Dermis blood vessel endothelial cell (primary cell): ENCODE measurements around the gene NIPBL. TPM values are rescaled to one million over a fixed set of nuclear protein-coding genes. Genes with fewer than 3 reads are reported as not detected.
"Not testable (repeated sequence)": the region's sequence is repeated elsewhere in the genome, so short reads cannot be mapped to it uniquely, and the experiment has no call there.

Source experiments
- DNase-seq: peaks from one replicate; pipeline ENCODE4 v3.0.0; 2010
- total RNA-seq: library from RNA; depleted of rRNA; stranded (reverse); fragments of >200 nt; gene quantifications from 2 replicates; pipeline ENCODE4 v1.2.3, GENCODE V29; 2014

The NIPBL gene
- total RNA-seq, 1 donor from 2014 or later = 29.3 TPM

GRCh38 chr5:37037840-37038239, 161.3 kb downstream of the NIPBL start:
- DNase-seq = no peak

GRCh38 chr5:37039824-37040223, 163.3 kb downstream of the NIPBL start:
- DNase-seq = no peak

GRCh38 chr5:37043693-37044092, 167.1 kb downstream of the NIPBL start:
- peak; percentile 38 for DNase-seq

- no peak for DNase-seq
Measured at GRCh38 chr5:37044120-37044519, 167.6 kb downstream of the NIPBL start.

GRCh38 chr5:37045703-37046102, 169.1 kb downstream of the NIPBL start:
- DNase-seq = no peak

GRCh38 chr5:37047947-37048346, 171.4 kb downstream of the NIPBL start:
- no peak for DNase-seq

- no peak for DNase-seq
Measured at GRCh38 chr5:37054391-37054790, 177.8 kb downstream of the NIPBL start.

GRCh38 chr5:37055383-37055990, 178.9 kb downstream of the NIPBL start:
- DNase-seq = no peak

GRCh38 chr5:37056762-37057161, 180.2 kb downstream of the NIPBL start:
- DNase-seq = no peak

- DNase-seq = no peak
Measured at GRCh38 chr5:37060030-37060429, 183.5 kb downstream of the NIPBL start.

GRCh38 chr5:37063739-37064138, 187.2 kb downstream of the NIPBL start:
- DNase-seq = no peak

GRCh38 chr5:37064442-37064841, 187.9 kb downstream of the NIPBL start:
- DNase-seq = no peak

- DNase-seq = no peak
Measured at GRCh38 chr5:37071487-37071886, 194.9 kb downstream of the NIPBL start.

GRCh38 chr5:37071901-37072581, 195.5 kb downstream of the NIPBL start:
- peak; percentile 81 for DNase-seq

GRCh38 chr5:37075399-37075950, 198.9 kb downstream of the NIPBL start:
- DNase-seq = no peak

- DNase-seq = no peak
Measured at GRCh38 chr5:37077146-37077545, 200.6 kb downstream of the NIPBL start.

GRCh38 chr5:37080697-37081096, 204.1 kb downstream of the NIPBL start:
- DNase-seq = no peak

- peak; percentile 30 for DNase-seq
Measured at GRCh38 chr5:37082977-37083376, 206.4 kb downstream of the NIPBL start.

- DNase-seq = not testable (repeated sequence)
Measured at GRCh38 chr5:37086026-37086425, 209.5 kb downstream of the NIPBL start.

- DNase-seq = no peak
Measured at GRCh38 chr5:37086466-37087173, 210.1 kb downstream of the NIPBL start.

GRCh38 chr5:37088009-37088408, 211.4 kb downstream of the NIPBL start:
- no peak for DNase-seq

GRCh38 chr5:37090123-37090726, 213.7 kb downstream of the NIPBL start:
- peak; percentile 40 for DNase-seq

- DNase-seq = no peak
Measured at GRCh38 chr5:37090781-37091180, 214.2 kb downstream of the NIPBL start.
